ENCODE measurements around the gene APOL3. TPM values are rescaled to one million over a fixed set of nuclear protein-coding genes. Genes with fewer than 3 reads are reported as not detected.
"Not testable (repeated sequence)": the region's sequence is repeated elsewhere in the genome, so short reads cannot be mapped to it uniquely, and the experiment has no call there.

APOL3 gene
- total RNA-seq, 4 donors from 2014 or later: 60.9 to 149 (median 91.1) TPM

- TF ChIP-seq EP300 (IDR thresholded peaks at IDR 0.05): no peak
- TF ChIP-seq CTCF (IDR thresholded peaks at IDR 0.05): no peak
- TF ChIP-seq POLR2A (IDR thresholded peaks at IDR 0.05): no peak
- H3K4me3 ChIP-seq: no peak overlapping the region
- no peak overlapping the region for H3K27ac ChIP-seq
- H3K27me3 ChIP-seq: no peaks in the 10 kb centered on the region
- no peak for DNase-seq (ENCODE audit: low spot score in 2 of 2)
- peaks cover 0 to 3% (median 0%) of the 10 kb centered on the region in 4 donors for H3K4me1 ChIP-seq
- no peaks in the 10 kb centered on the region for H3K9me3 ChIP-seq
- H3K36me3 ChIP-seq: no peaks in the 10 kb centered on the region
- WGBS, 2 donors: 86 to 93% methylated on average over 4 of the region's 4 CpGs
Observed at GRCh38 chr22:36101756-36102155, 58.8 kb downstream of the APOL3 start.

GRCh38 chr22:36100908-36101307, 59.6 kb downstream of the APOL3 start:
- H3K27me3 ChIP-seq; H3K9me3 ChIP-seq; H3K4me3 ChIP-seq; DNase-seq (ENCODE audit: low spot score in 2 of 2); H3K4me1 ChIP-seq; H3K27ac ChIP-seq; H3K36me3 ChIP-seq: not testable (repeated sequence)
- 96 to 100% methylated on average over 4 of the region's 4 CpGs for WGBS, 2 donors

- Histone ChIP-seq H3K36me3 (no peaks in the 10 kb centered on the region), H3K9me3 (no peaks in the 10 kb centered on the region), H3K27me3 (no peaks in the 10 kb centered on the region), H3K4me1 (peaks cover 0 to 3% (median 0%) of the 10 kb centered on the region in 4 donors), H3K27ac (no peak overlapping the region), H3K4me3 (no peak overlapping the region)
- DNase-seq (ENCODE audit: low spot score in 2 of 2): no peak
- TF ChIP-seq EP300 (IDR thresholded peaks at IDR 0.05) (no peak), POLR2A (IDR thresholded peaks at IDR 0.05) (no peak), CTCF (IDR thresholded peaks at IDR 0.05) (no peak)
- WGBS, 2 donors: 77 to 78% methylated on average over 9 of the region's 9 CpGs
Observed at GRCh38 chr22:36100134-36100824, 60.3 kb downstream of the APOL3 start.

- WGBS, 2 donors: 84 to 86% methylated on average over 10 of the region's 10 CpGs
- not testable (repeated sequence) for H3K36me3 ChIP-seq
Observed at GRCh38 chr22:36099561-36099960, 61.0 kb downstream of the APOL3 start.

GRCh38 chr22:36097880-36098279, 62.7 kb downstream of the APOL3 start:
- Histone ChIP-seq H3K27ac (no peak overlapping the region), H3K9me3 (no peaks in the 10 kb centered on the region), H3K36me3 (no peaks in the 10 kb centered on the region), H3K27me3 (no peaks in the 10 kb centered on the region), H3K4me3 (no peak overlapping the region), H3K4me1 (peaks cover 0 to 3% (median 0%) of the 10 kb centered on the region in 4 donors)
- 80 to 86% methylated on average over 8 of the region's 8 CpGs for WGBS, 2 donors
- TF ChIP-seq POLR2A (IDR thresholded peaks at IDR 0.05) (no peak), CTCF (IDR thresholded peaks at IDR 0.05) (no peak), EP300 (IDR thresholded peaks at IDR 0.05) (no peak)
- DNase-seq (ENCODE audit: low spot score in 2 of 2): no peak

More at GRCh38 chr22:36099561-36099960, 61.0 kb downstream of the APOL3 start:
- not testable (repeated sequence) for H3K27me3 ChIP-seq; DNase-seq (ENCODE audit: low spot score in 2 of 2); H3K27ac ChIP-seq; H3K4me3 ChIP-seq; H3K4me1 ChIP-seq; H3K9me3 ChIP-seq

- H3K4me1 ChIP-seq, H3K36me3 ChIP-seq: not testable (repeated sequence)
- WGBS, 2 donors: 75 to 100% methylated on average over 1 of the region's 3 CpGs
Observed at GRCh38 chr22:36090772-36091171, 69.8 kb downstream of the APOL3 start.

More at GRCh38 chr22:36090772-36091171, 69.8 kb downstream of the APOL3 start:
- H3K9me3 ChIP-seq; H3K27ac ChIP-seq; DNase-seq (ENCODE audit: low spot score in 2 of 2); H3K27me3 ChIP-seq; H3K4me3 ChIP-seq: not testable (repeated sequence)

Other genes with a start within 250 kb of the APOL3 start
- 10 to 100 TPM; 50.2 to 75.6 (median 71.4) TPM for gene RBFOX2, start 131.9 kb downstream of the APOL3 start, total RNA-seq
- gene APOL4, start 41.1 kb upstream of the APOL3 start, total RNA-seq: 10 to 100 TPM in 2 of 4 donors, 1 to 10 TPM in 2; 1.2 to 57.6 (median 11.2) TPM
- gene APOL2, start 78.8 kb upstream of the APOL3 start, total RNA-seq: 100 to 1,000 TPM in 1 of 4 donors, 10 to 100 TPM in 3; 76.9 to 112 (median 79.4) TPM
- gene APOL1, start 92.4 kb upstream of the APOL3 start, total RNA-seq: 10 to 100 TPM in 3 of 4 donors, 1 to 10 TPM in 1; 8.3 to 16.8 (median 10.1) TPM
- 100 to 1,000 TPM; 361 to 406 (median 386) TPM for gene MYH9, start 227.2 kb upstream of the APOL3 start, total RNA-seq